A549 (cell line): ENCODE measurements around the gene ABCC6.

Experiments used
- EP300 ChIP-seq, 2 experiments: fragments of >200 bp; sonication (Bioruptor Twin); formaldehyde crosslinking; IDR thresholded peaks; 2 replicates in 1 of 2; 3 replicates in 1 of 2; pipeline ENCODE4 v1.6.1; 2016 to 2017
- GATA3 ChIP-seq: IDR thresholded peaks from 2 replicates; pipeline ENCODE4 v1.6.1; 2012; ENCODE audit warnings: borderline replicate concordance
- KDM1A ChIP-seq: fragments of 200-600 bp; sonication (generic); IDR thresholded peaks from 2 replicates; pipeline ENCODE4 v1.6.1; 2016; ENCODE audit warnings: low read depth, mild to moderate bottlenecking
- POLR2A ChIP-seq: IDR thresholded peaks from 2 replicates; pipeline ENCODE4 v1.6.1; 2012; ENCODE audit warnings: mild to moderate bottlenecking, low read length
- TF ChIP-seq, protein P1 (sequence below): fragments of >200 bp; sonication (Bioruptor Twin); formaldehyde crosslinking; IDR thresholded peaks from 2 replicates; pipeline ENCODE4 v1.6.1; 2016
- TF ChIP-seq, protein P2 (sequence below): fragments of >200 bp; sonication (Bioruptor Twin); formaldehyde crosslinking; IDR thresholded peaks from 3 replicates; pipeline ENCODE4 v1.5.1; 2016
- TF ChIP-seq, protein P3 (sequence below): IDR thresholded peaks from 2 replicates; pipeline ENCODE4 v1.6.1; 2012

DNA sequence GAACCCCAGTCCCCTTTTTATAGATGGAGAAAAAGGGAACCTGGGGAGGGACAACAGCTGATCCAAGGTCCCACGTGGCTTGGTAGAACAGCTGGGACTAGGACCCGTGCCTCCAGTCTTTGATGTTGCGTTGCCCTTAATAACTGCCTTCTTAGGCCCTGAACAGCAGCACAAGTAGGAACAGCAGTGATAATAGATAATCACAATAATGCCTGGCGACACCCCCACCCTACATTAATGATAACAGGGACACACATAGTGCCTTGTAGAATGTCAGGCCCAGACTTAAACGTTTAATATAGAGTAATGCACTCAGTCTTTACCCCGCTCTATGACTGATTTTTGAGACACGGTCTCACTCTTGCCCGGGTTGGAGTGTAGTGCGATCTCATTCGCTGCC is 96.4 kb downstream of the ABCC6 start:
- TF ChIP-seq, protein P1, sequence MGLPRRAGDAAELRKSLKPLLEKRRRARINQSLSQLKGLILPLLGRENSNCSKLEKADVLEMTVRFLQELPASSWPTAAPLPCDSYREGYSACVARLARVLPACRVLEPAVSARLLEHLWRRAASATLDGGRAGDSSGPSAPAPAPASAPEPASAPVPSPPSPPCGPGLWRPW, result no peak
- TF ChIP-seq GATA3, result no peak
- no peak for TF ChIP-seq EP300 (IDR thresholded peaks at IDR 0.05)
- TF ChIP-seq, protein P2, sequence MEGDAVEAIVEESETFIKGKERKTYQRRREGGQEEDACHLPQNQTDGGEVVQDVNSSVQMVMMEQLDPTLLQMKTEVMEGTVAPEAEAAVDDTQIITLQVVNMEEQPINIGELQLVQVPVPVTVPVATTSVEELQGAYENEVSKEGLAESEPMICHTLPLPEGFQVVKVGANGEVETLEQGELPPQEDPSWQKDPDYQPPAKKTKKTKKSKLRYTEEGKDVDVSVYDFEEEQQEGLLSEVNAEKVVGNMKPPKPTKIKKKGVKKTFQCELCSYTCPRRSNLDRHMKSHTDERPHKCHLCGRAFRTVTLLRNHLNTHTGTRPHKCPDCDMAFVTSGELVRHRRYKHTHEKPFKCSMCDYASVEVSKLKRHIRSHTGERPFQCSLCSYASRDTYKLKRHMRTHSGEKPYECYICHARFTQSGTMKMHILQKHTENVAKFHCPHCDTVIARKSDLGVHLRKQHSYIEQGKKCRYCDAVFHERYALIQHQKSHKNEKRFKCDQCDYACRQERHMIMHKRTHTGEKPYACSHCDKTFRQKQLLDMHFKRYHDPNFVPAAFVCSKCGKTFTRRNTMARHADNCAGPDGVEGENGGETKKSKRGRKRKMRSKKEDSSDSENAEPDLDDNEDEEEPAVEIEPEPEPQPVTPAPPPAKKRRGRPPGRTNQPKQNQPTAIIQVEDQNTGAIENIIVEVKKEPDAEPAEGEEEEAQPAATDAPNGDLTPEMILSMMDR, result no peak
- no peak for TF ChIP-seq POLR2A
- TF ChIP-seq KDM1A, result no peak
- TF ChIP-seq, protein P3, sequence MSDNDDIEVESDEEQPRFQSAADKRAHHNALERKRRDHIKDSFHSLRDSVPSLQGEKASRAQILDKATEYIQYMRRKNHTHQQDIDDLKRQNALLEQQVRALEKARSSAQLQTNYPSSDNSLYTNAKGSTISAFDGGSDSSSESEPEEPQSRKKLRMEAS, result no peak
